ENCODE measurements around the gene PCGF3. TPM values are rescaled to one million over a fixed set of nuclear protein-coding genes. Genes with fewer than 3 reads are reported as not detected.

The PCGF3 gene
- total and polyA plus RNA-seq, 9 of the 15 experiments (the other 6 are each of a cell fraction or from before 2014, with no cell fraction given), result 2.6 to 46.1 (median 20.3) TPM

DNA sequence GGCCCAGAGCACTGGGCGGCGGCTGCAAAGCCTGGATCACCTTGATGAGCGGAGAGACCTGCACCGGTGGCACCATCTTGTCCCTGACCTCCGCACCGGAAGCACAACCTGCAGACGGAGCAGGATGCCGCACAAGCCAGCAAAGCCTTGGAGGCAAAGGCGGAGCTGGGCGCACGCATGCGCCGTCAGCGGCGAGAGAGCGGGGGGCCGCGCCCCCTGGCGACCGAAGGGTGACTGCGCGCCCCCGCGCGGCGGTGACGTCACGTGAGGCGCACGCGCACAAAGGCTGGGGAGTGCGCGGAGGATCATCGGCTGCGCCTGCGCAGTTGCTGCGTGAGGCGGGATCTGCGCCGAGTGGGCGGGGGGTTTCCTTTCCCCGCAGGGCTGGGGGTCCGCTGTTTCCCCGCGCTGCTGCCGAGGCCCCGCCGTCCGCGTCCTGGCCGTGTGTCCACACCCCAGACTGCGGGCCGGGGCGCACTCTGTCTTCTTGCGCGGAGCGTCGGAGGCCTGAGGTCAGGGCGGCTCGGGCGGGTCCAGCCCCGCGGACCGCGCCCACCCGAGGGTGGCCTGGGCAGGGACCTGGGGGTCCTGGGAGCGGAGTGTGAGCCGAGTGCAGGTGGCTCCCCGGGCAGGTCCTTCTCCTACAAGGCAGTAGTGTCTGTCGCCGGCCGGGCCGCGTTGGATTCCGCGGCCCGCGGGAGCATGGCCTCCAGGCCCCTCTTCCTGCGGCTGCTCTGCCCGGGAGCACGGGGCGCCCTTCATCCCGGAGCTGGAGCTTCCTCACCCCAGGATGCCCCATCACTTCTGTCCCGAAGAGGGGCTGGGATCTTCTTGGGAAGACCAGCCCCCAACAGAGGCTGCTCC, 31.2 kb upstream of the PCGF3 start, which contains the start of the genes ATP5ME and MYL5 (continued):
- TF ChIP-seq, protein P1, sequence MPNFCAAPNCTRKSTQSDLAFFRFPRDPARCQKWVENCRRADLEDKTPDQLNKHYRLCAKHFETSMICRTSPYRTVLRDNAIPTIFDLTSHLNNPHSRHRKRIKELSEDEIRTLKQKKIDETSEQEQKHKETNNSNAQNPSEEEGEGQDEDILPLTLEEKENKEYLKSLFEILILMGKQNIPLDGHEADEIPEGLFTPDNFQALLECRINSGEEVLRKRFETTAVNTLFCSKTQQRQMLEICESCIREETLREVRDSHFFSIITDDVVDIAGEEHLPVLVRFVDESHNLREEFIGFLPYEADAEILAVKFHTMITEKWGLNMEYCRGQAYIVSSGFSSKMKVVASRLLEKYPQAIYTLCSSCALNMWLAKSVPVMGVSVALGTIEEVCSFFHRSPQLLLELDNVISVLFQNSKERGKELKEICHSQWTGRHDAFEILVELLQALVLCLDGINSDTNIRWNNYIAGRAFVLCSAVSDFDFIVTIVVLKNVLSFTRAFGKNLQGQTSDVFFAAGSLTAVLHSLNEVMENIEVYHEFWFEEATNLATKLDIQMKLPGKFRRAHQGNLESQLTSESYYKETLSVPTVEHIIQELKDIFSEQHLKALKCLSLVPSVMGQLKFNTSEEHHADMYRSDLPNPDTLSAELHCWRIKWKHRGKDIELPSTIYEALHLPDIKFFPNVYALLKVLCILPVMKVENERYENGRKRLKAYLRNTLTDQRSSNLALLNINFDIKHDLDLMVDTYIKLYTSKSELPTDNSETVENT (CRISPR knock-in tag; IDR thresholded peaks at IDR 0.05), result peak; percentile 89
- TF ChIP-seq HNRNPH1 (optimal IDR thresholded peaks at IDR 0.05; ENCODE audit: low read depth, low read length), result no peak
- peak; percentile 90 for TF ChIP-seq TBP (optimal IDR thresholded peaks at IDR 0.05; ENCODE audit: low read depth, low read length)
- TF ChIP-seq HIVEP1 (CRISPR knock-in tag; IDR thresholded peaks at IDR 0.05), result no peak
- TF ChIP-seq PTRF (tag; IDR thresholded peaks at IDR 0.05), result no peak
- no peak for TF ChIP-seq ZNF24 (IDR thresholded peaks at IDR 0.05)
- no peak for TF ChIP-seq KLF10 (CRISPR knock-in tag; IDR thresholded peaks at IDR 0.05)
- TF ChIP-seq BMI1 (IDR thresholded peaks at IDR 0.05; ENCODE audit: low read length), result no peak
- no peak for TF ChIP-seq SMARCB1 (IDR thresholded peaks at IDR 0.05; ENCODE audit: insufficient read length, low read depth)
- TF ChIP-seq, protein P2, sequence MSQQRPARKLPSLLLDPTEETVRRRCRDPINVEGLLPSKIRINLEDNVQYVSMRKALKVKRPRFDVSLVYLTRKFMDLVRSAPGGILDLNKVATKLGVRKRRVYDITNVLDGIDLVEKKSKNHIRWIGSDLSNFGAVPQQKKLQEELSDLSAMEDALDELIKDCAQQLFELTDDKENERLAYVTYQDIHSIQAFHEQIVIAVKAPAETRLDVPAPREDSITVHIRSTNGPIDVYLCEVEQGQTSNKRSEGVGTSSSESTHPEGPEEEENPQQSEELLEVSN (IDR thresholded peaks at IDR 0.05; ENCODE audit: borderline replicate concordance in 1 of 2, extremely low read depth in 1 of 2, insufficient read depth in 1 of 2, insufficient read length in 1 of 2, low read depth in 1 of 2, low read length in 1 of 2, poor library complexity in 1 of 2, severe bottlenecking in 1 of 2), result peak in 1 of 2 experiments; percentile 62
- TF ChIP-seq MXD1 (CRISPR knock-in tag; IDR thresholded peaks at IDR 0.05; ENCODE audit: borderline replicate concordance, poor library complexity, severe bottlenecking), result no peak
- no peak for TF ChIP-seq ASH1L (IDR thresholded peaks at IDR 0.05; ENCODE audit: borderline replicate concordance, low read depth, partially characterized antibody)
- no peak for TF ChIP-seq ELF1 (tag; IDR thresholded peaks at IDR 0.05)
- TF ChIP-seq SRSF3 (IDR thresholded peaks at IDR 0.05; ENCODE audit: insufficient read depth, low read length), result 0 out of 2 replicates have a peak, but pooled peaks have one; percentile 69
- no peak for TF ChIP-seq ZC3H11A (IDR thresholded peaks at IDR 0.05; ENCODE audit: low read depth, low read length)
- no peak for TF ChIP-seq TARDBP (IDR thresholded peaks at IDR 0.05)
- TF ChIP-seq PHF21A (IDR thresholded peaks at IDR 0.05; ENCODE audit: borderline replicate concordance, low read depth), result no peak
- TF ChIP-seq POLR2B (IDR thresholded peaks at IDR 0.05; ENCODE audit: low read depth, partially characterized antibody), result peak; percentile 85
- no peak for TF ChIP-seq MCM5 (IDR thresholded peaks at IDR 0.05; ENCODE audit: low read depth)
- no peak for TF ChIP-seq TAF9B (IDR thresholded peaks at IDR 0.05; ENCODE audit: partially characterized antibody)
- no peak for TF ChIP-seq ZNF41 (CRISPR knock-in tag; conservative IDR thresholded peaks at IDR 0.05)
- peak; percentile 50 for TF ChIP-seq CHD1 (IDR thresholded peaks at IDR 0.05; ENCODE audit: low read length)
- TF ChIP-seq GTF2A2 (tag; IDR thresholded peaks at IDR 0.05), result no peak
- 0 out of 2 replicates have a peak, but pooled peaks have one; percentile 45 for TF ChIP-seq CREB3 (tag; conservative IDR thresholded peaks at IDR 0.05; ENCODE audit: low read depth)
- TF ChIP-seq CEBPB (tag; IDR thresholded peaks at IDR 0.05), result no peak

Measured in K562 (cell line).